Osteoblast (primary cell): ENCODE measurements around the gene ILK. TPM values are rescaled to one million over a fixed set of nuclear protein-coding genes. Genes with fewer than 3 reads are reported as not detected.

Experiments used
- DNase-seq: peaks from one replicate; pipeline ENCODE4 v3.0.0; 2011; ENCODE audit warnings: low spot score, mixed read lengths; ENCODE audit not compliant: insufficient read length; ENCODE audit errors: missing footprints
- H2AFZ ChIP-seq: 2 replicates; pipeline ENCODE4 v1.6.0; 2011; ENCODE audit warnings: mild to moderate bottlenecking, low read length
- H3K27ac ChIP-seq: 2 replicates; pipeline ENCODE4 v1.5.1; 2011; ENCODE audit warnings: mild to moderate bottlenecking, low read depth, low read length, moderate library complexity
- H3K27me3 ChIP-seq: 2 replicates; pipeline ENCODE4 v1.6.0; 2012; ENCODE audit warnings: mild to moderate bottlenecking, control low read depth, inconsistent platforms, low read length, moderate library complexity; ENCODE audit not compliant: insufficient read depth
- H3K36me3 ChIP-seq: 2 replicates; pipeline ENCODE4 v1.5.1; 2011; ENCODE audit warnings: mild to moderate bottlenecking, low read length, control low read depth, moderate library complexity; ENCODE audit not compliant: insufficient read depth
- H3K4me1 ChIP-seq: 2 replicates; pipeline ENCODE4 v1.5.1; 2011; ENCODE audit warnings: mild to moderate bottlenecking, low read length, control low read depth, moderate library complexity; ENCODE audit not compliant: insufficient read depth
- H3K4me2 ChIP-seq: 2 replicates; pipeline ENCODE4 v1.6.0; 2011; ENCODE audit warnings: mild to moderate bottlenecking, low read length; ENCODE audit not compliant: insufficient read depth
- H3K4me3 ChIP-seq: fragments of 200-600 bp; sonication (generic); 3 replicates; pipeline ENCODE4 v1.5.1; 2012; ENCODE audit warnings: mild to moderate bottlenecking, low read length, inconsistent platforms; ENCODE audit not compliant: insufficient read depth
- H3K79me2 ChIP-seq: 2 replicates; pipeline ENCODE4 v1.6.0; 2012; ENCODE audit warnings: mild to moderate bottlenecking, low read length, control low read depth, inconsistent platforms; ENCODE audit not compliant: insufficient read depth
- H3K9me3 ChIP-seq: 2 replicates; pipeline ENCODE4 v1.5.1; 2011; ENCODE audit warnings: low read depth, low read length, control low read depth
- H4K20me1 ChIP-seq: 2 replicates; pipeline ENCODE4 v1.6.0; 2012; ENCODE audit warnings: mild to moderate bottlenecking, low read length, control low read depth; ENCODE audit not compliant: insufficient read depth
- total RNA-seq: library from RNA; depleted of rRNA; stranded (reverse); fragments of >200 nt; gene quantifications from 2 replicates; pipeline ENCODE4 v1.2.3, GENCODE V29; 2012
- TF ChIP-seq, protein P1 (sequence below): IDR thresholded peaks from 2 replicates; pipeline ENCODE4 v1.5.1; 2011; ENCODE audit warnings: mild to moderate bottlenecking, low read depth, low read length, moderate library complexity; ENCODE audit errors: extremely low read depth

The ILK gene
- total RNA-seq, 1 donor = 176 TPM

GRCh38 chr11:6650104-6650503 is 46.5 kb downstream of the ILK start:
- H3K36me3 ChIP-seq = no peaks in the 10 kb centered on the region
- no peak overlapping the region for H2AFZ ChIP-seq
- H3K4me2 ChIP-seq = no peak overlapping the region
- DNase-seq = no peak
- no peaks in the 10 kb centered on the region for H3K79me2 ChIP-seq
- no peak overlapping the region for H3K4me3 ChIP-seq
- H3K27me3 ChIP-seq = peaks cover 81% of the 10 kb centered on the region
- no peaks in the 10 kb centered on the region for H4K20me1 ChIP-seq
- H3K4me1 ChIP-seq = peaks cover 12% of the 10 kb centered on the region
- no peaks in the 10 kb centered on the region for H3K9me3 ChIP-seq
- TF ChIP-seq, protein P1, sequence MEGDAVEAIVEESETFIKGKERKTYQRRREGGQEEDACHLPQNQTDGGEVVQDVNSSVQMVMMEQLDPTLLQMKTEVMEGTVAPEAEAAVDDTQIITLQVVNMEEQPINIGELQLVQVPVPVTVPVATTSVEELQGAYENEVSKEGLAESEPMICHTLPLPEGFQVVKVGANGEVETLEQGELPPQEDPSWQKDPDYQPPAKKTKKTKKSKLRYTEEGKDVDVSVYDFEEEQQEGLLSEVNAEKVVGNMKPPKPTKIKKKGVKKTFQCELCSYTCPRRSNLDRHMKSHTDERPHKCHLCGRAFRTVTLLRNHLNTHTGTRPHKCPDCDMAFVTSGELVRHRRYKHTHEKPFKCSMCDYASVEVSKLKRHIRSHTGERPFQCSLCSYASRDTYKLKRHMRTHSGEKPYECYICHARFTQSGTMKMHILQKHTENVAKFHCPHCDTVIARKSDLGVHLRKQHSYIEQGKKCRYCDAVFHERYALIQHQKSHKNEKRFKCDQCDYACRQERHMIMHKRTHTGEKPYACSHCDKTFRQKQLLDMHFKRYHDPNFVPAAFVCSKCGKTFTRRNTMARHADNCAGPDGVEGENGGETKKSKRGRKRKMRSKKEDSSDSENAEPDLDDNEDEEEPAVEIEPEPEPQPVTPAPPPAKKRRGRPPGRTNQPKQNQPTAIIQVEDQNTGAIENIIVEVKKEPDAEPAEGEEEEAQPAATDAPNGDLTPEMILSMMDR = no peak
- H3K27ac ChIP-seq = no peak overlapping the region

GRCh38 chr11:6650980-6651379 is 47.4 kb downstream of the ILK start:
- TF ChIP-seq, protein P1 = no peak

DNA sequence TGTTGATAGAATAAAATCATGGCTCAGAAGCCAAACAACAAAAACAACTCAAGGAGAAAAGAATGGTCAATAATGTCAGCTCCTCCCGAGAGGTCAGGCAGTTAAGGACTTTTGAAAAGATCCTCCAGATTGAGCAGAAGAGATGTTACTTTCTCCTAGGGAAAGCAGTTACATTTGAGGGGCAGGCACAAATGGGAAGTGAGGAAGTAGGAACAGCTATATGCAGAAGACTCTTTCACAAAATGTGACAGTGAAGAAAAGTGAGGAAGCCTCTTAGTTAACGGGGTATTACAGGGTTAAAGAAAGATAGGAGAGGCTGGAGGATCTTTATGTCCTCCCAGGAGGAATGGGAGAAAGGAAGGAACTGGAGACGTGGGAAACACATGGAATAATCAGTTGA is 48.6 kb downstream of the ILK start:
- DNase-seq = no peak
- H2AFZ ChIP-seq = no peak overlapping the region
- no peaks in the 10 kb centered on the region for H3K79me2 ChIP-seq
- TF ChIP-seq, protein P1 = no peak
- H3K36me3 ChIP-seq = no peaks in the 10 kb centered on the region
- peaks cover 85% of the 10 kb centered on the region for H3K27me3 ChIP-seq
- no peak overlapping the region for H3K4me3 ChIP-seq
- H3K4me2 ChIP-seq = no peak overlapping the region
- H3K4me1 ChIP-seq = peaks cover 4% of the 10 kb centered on the region
- H3K9me3 ChIP-seq = no peaks in the 10 kb centered on the region
- no peaks in the 10 kb centered on the region for H4K20me1 ChIP-seq
- H3K27ac ChIP-seq = no peak overlapping the region

More at GRCh38 chr11:6650980-6651379, 47.4 kb downstream of the ILK start:
- Histone ChIP-seq H2AFZ (no peak overlapping the region), H3K4me2 (no peak overlapping the region), H4K20me1 (no peaks in the 10 kb centered on the region), H3K27me3 (peaks cover 77% of the 10 kb centered on the region), H3K79me2 (no peaks in the 10 kb centered on the region), H3K27ac (no peak overlapping the region), H3K4me3 (no peak overlapping the region), H3K9me3 (no peaks in the 10 kb centered on the region), H3K4me1 (peaks cover 9% of the 10 kb centered on the region), H3K36me3 (no peaks in the 10 kb centered on the region)
- no peak for DNase-seq

GRCh38 chr11:6653097-6653496 is 49.5 kb downstream of the ILK start:
- DNase-seq = no peak
- H3K36me3 ChIP-seq = no peaks in the 10 kb centered on the region
- no peak overlapping the region for H3K27ac ChIP-seq
- H3K4me2 ChIP-seq = no peak overlapping the region
- TF ChIP-seq, protein P1 = no peak
- H2AFZ ChIP-seq = no peak overlapping the region
- peaks cover 4% of the 10 kb centered on the region for H3K4me1 ChIP-seq
- H3K79me2 ChIP-seq = no peaks in the 10 kb centered on the region
- no peaks in the 10 kb centered on the region for H3K9me3 ChIP-seq
- no peak overlapping the region for H3K4me3 ChIP-seq
- no peaks in the 10 kb centered on the region for H4K20me1 ChIP-seq
- H3K27me3 ChIP-seq = peaks cover 88% of the 10 kb centered on the region
